Loucy (cell line): Measurements from ENCODE around the gene TMEM271.

ENCODE experiments used
- CTCF ChIP-seq: fragments of 200-600 bp; sonication (generic); conservative IDR thresholded peaks from 2 replicates; pipeline ENCODE4 v1.5.1; 2014; ENCODE audit warnings: mild to moderate bottlenecking, antibody characterized with exemption, low read length
- EZH2phosphoT487 ChIP-seq: fragments of 200-600 bp; IDR thresholded peaks from 2 replicates; pipeline ENCODE4 v1.6.1; 2018; ENCODE audit warnings: antibody characterized with exemption, mild to moderate bottlenecking, moderate library complexity, borderline replicate concordance

- TF ChIP-seq CTCF (no peak), EZH2phosphoT487 (no peak)
Observed at GRCh38 chr4:623914-624566, 47.9 kb upstream of the TMEM271 start.
